GM12878 (cell line): ENCODE results near the gene CASP10. TPM values are rescaled to one million over a fixed set of nuclear protein-coding genes. Genes with fewer than 3 reads are reported as not detected.

ENCODE experiments used
- ATAC-seq: fragments of 200-7000 bp; cut with Tn5 transposase; 3 replicates; pipeline ENCODE4 v1.9.1; 2020; ENCODE audit warnings: mild to moderate bottlenecking, moderate library complexity
- BruUV-seq: library from RNA; stranded (reverse); fragments of 400-500 nt; replicated peaks from 2 replicates; lab custom pipeline; 2021; lab: Mats Ljungman, UMichigan
- CTCF ChIA-PET: fragments of 300-600 bp; sonication (Branson Sonifier 250); formaldehyde crosslinking; extraction: SDS; loops from one replicate; lab custom pipeline; 2021; ENCODE audit warnings: inconsistent platforms; lab: Yijun Ruan, JAX
- POLR2A ChIA-PET: fragments of 350-600 bp; formaldehyde crosslinking; extraction: SDS; loops from one replicate; lab custom pipeline; 2021; ENCODE audit warnings: inconsistent platforms; lab: Charles Lee
- RAD21 ChIA-PET: fragments of 300-600 bp; sonication (Branson Sonifier 250); formaldehyde crosslinking; loops from one replicate; lab custom pipeline; 2023; ENCODE audit warnings: antibody characterized with exemption; ENCODE audit not compliant: unreplicated experiment; lab: Charles Lee
- SMC1A ChIA-PET: fragments of 300-600 bp; sonication (Branson Sonifier 250); formaldehyde crosslinking; loops from one replicate; lab custom pipeline; 2023; ENCODE audit not compliant: unreplicated experiment, uncharacterized antibody; lab: Charles Lee
- DNase-seq: peaks from one replicate; pipeline ENCODE4 v3.0.0-alpha.2; 2011; ENCODE audit warnings: low read depth, low spot score
- FAIRE-seq: peaks from 3 replicates; lab custom pipeline; 2011; peaks lifted over from hg19 to GRCh38; lab: Jason Lieb, UNC
- H2AFZ ChIP-seq: 2 replicates; pipeline ENCODE4 v1.6.0; 2011; ENCODE audit warnings: low read depth, low read length, control low read depth; ENCODE audit not compliant: control insufficient read depth
- H3K27ac ChIP-seq: 2 replicates; pipeline ENCODE4 v1.5.1; 2011; ENCODE audit warnings: control low read depth; ENCODE audit not compliant: control insufficient read depth, insufficient read depth
- H3K27me3 ChIP-seq, 2 experiments: replicated peaks in 1 of 2; 2 replicates each; pipeline versions ENCODE4 v1.6.0 to v1.6.1; 2011; ENCODE audit warnings: low read length in 1 of 2; ENCODE audit not compliant: control insufficient read depth in 2 of 2, insufficient read depth in 2 of 2
- H3K36me3 ChIP-seq, 2 experiments: 2 replicates each; pipeline ENCODE4 v1.5.1; 2011; ENCODE audit warnings: low read length in 1 of 2; ENCODE audit not compliant: control insufficient read depth in 2 of 2, insufficient read depth in 2 of 2
- H3K4me1 ChIP-seq: 2 replicates; pipeline ENCODE4 v1.6.1; 2011; ENCODE audit warnings: mild to moderate bottlenecking, low read length, moderate library complexity, mixed read lengths; ENCODE audit not compliant: control insufficient read depth, insufficient read depth
- H3K4me2 ChIP-seq: 2 replicates; pipeline ENCODE4 v1.6.0; 2011; ENCODE audit warnings: control low read depth; ENCODE audit not compliant: control insufficient read depth, insufficient read depth
- H3K4me3 ChIP-seq: fragments of 200-600 bp; sonication (generic); 2 replicates; pipeline ENCODE4 v1.5.1; 2016
- H3K79me2 ChIP-seq: 2 replicates; pipeline ENCODE4 v1.6.0; 2011; ENCODE audit warnings: low read length; ENCODE audit not compliant: control insufficient read depth, insufficient read depth
- H3K9ac ChIP-seq: 2 replicates; pipeline ENCODE4 v1.8.0; 2011; ENCODE audit warnings: low read length, control low read depth, mixed read lengths; ENCODE audit not compliant: control insufficient read depth, insufficient read depth
- H3K9me3 ChIP-seq: replicated peaks from 3 replicates; pipeline ENCODE4 v1.5.1; 2011; ENCODE audit warnings: mild to moderate bottlenecking, low read length; ENCODE audit not compliant: control insufficient read depth, insufficient read depth
- H4K20me1 ChIP-seq: 2 replicates; pipeline ENCODE4 v1.6.0; 2011; ENCODE audit not compliant: control insufficient read depth, insufficient read depth
- ASH2L ChIP-seq: fragments of 300-600, 200-600 bp; sonication (generic); IDR thresholded peaks from 2 replicates; pipeline ENCODE4 v1.6.1; 2017; ENCODE audit warnings: low read depth, mild to moderate bottlenecking, borderline replicate concordance
- BCLAF1 ChIP-seq: fragments of 450-650 bp; IDR thresholded peaks from 2 replicates; pipeline ENCODE4 v1.6.1; 2017; ENCODE audit warnings: antibody characterized with exemption, mild to moderate bottlenecking, moderate library complexity
- EP300 ChIP-seq, 2 experiments: fragments of 150-350 bp in 1 of 2; IDR thresholded peaks; 2 replicates each; pipeline ENCODE4 v1.6.1; 2011 to 2012; ENCODE audit warnings: low read depth in 2 of 2, low read length in 2 of 2, borderline replicate concordance in 1 of 2, improper control_type of control experiment in 1 of 2, inconsistent platforms in 1 of 2; ENCODE audit not compliant: control insufficient read depth in 1 of 2
- FOXM1 ChIP-seq: IDR thresholded peaks from 2 replicates; pipeline ENCODE4 v1.6.1; 2012; ENCODE audit warnings: low read depth, mild to moderate bottlenecking, inconsistent platforms, low read length, moderate library complexity
- MEF2A ChIP-seq: IDR thresholded peaks from 2 replicates; pipeline ENCODE4 v1.6.1; 2011; ENCODE audit warnings: low read depth, mild to moderate bottlenecking, low read length, moderate library complexity; ENCODE audit not compliant: insufficient read depth
- NFIC ChIP-seq: IDR thresholded peaks from 2 replicates; pipeline ENCODE4 v1.6.1; 2012; ENCODE audit warnings: low read depth, mild to moderate bottlenecking, inconsistent platforms, low read length, moderate library complexity
- NKRF ChIP-seq: fragments of 450-650 bp; conservative IDR thresholded peaks from 2 replicates; pipeline ENCODE4 v1.6.1; 2017; ENCODE audit warnings: mild to moderate bottlenecking, moderate library complexity
- SIX5 ChIP-seq: IDR thresholded peaks from 2 replicates; pipeline ENCODE4 v1.6.1; 2011; ENCODE audit warnings: mild to moderate bottlenecking, low read depth, low read length, moderate library complexity; ENCODE audit not compliant: severe bottlenecking
- SUPT20H ChIP-seq: IDR thresholded peaks from 2 replicates; pipeline ENCODE4 v1.6.1; 2011; ENCODE audit warnings: low read depth, mild to moderate bottlenecking, low read length, moderate library complexity, borderline replicate concordance; ENCODE audit not compliant: control insufficient read depth
- WGBS: methylation state at CpG from one replicate; pipeline ENCODE4 v1.1.6; 2016; ENCODE audit warnings: low lambda C conversion rate; ENCODE audit not compliant: insufficient replicate concordance, insufficient coverage; ENCODE audit errors: missing lambda C conversion rate; 5-methylcytosine and 5-hydroxymethylcytosine counted together
- in situ Hi-C: fragments of 300-500 bp; cut with MboI; formaldehyde crosslinking; loops from 9 replicates; pipeline ENCODE4 v1.14.3; 2018; ENCODE audit warnings: mixed read lengths
- intact Hi-C: fragments of 100-400 bp; cut with micrococcal nuclease; formaldehyde crosslinking; loops from one replicate; pipeline ENCODE4 v1.14.2; 2022; ENCODE audit not compliant: unreplicated experiment
- polyA plus RNA-seq, 11 experiments: library from polyadenylated mRNA; depleted of rRNA in 4 of 11; unstranded in 6 of 11; stranded (reverse) in 5 of 11; fragments of >200 nt; fragmentation: Nextera tagmentation in 4 of 11; fragmentation: Illumina TruSeq in 1 of 11; extraction: Ambion mirVana in 4 of 11; extraction: Trizol in 1 of 11; gene quantifications; 1 replicate in 1 of 11; 2 replicates in 10 of 11; pipeline versions ENCODE4 v1.2.1 to v1.2.3, GENCODE V29; 2011 to 2016; ENCODE audit warnings: inconsistent platforms in 2 of 11, missing spikeins in 2 of 11, low read depth in 1 of 11
- total RNA-seq, 4 experiments: library from RNA; depleted of rRNA in 3 of 4; stranded (reverse); fragments of >200 nt in 3 of 4; fragmentation: Illumina TruSeq in 1 of 4; extraction: Trizol in 1 of 4; gene quantifications; 2 replicates each; pipeline versions ENCODE4 v1.2.1 to v1.2.3, GENCODE V29; 2013 to 2021

CASP10 gene
- total and polyA plus RNA-seq, 10 of the 15 experiments (the other 5 are each of a cell fraction or from before 2014, with no cell fraction given) = 7.2 to 14.1 (median 10.8) TPM

- ATAC-seq (no peak), DNase-seq (no peak), FAIRE-seq (no peak)
- H3K9me3 ChIP-seq = no peaks in the 10 kb centered on the region; the same call in 2 of the 3 replicates
- TF ChIP-seq SIX5 (no peak), ASH2L (no peak), FOXM1 (no peak), NFIC (no peak), BCLAF1 (no peak), SUPT20H (no peak), EP300 (IDR thresholded peaks at IDR 0.05; ENCODE audit: borderline replicate concordance in 1 of 2, control insufficient read depth in 1 of 2, low read depth in 2 of 2, low read length in 2 of 2) (no peak), MEF2A (no peak), NKRF (no peak)
- SMC1A ChIA-PET = interaction anchor here (0.8 to 6.6 kb wide), 10 partner anchors 9 to 127 kb away, joined by 3 to 86 read pairs (median 4); partner anchors contain the start of gene CASP10
- no peaks in the 10 kb centered on the region for H3K79me2 ChIP-seq
- H3K4me2 ChIP-seq = no peak overlapping the region
- peaks cover 3% of the 10 kb centered on the region; the same call in 1 of the 2 replicates for H4K20me1 ChIP-seq
- RAD21 ChIA-PET = interaction anchor here (1.2 to 2.8 kb wide), 5 partner anchors 9 to 37 kb away, joined by 3 to 33 read pairs (median 4); partner anchors contain the start of gene CASP10
- BruUV-seq = no TSS peak
- peaks cover 12% of the 10 kb centered on the region; the same call in 1 of the 2 replicates for H3K4me1 ChIP-seq
- CTCF ChIA-PET = interaction anchor here (0.8 to 7.2 kb wide), 10 partner anchors 8 to 37 kb away, joined by 3 to 85 read pairs (median 4); partner anchors contain the start of gene CASP10
- POLR2A ChIA-PET = interaction anchor here (0.8 to 1.1 kb wide), 2 partner anchors 13 to 16 kb away, joined by 3 to 4 read pairs; partner anchors contain the start of gene CASP10
- WGBS = 90% methylated on average over 3 of the region's 3 CpGs
- H2AFZ ChIP-seq = no peak overlapping the region
- H3K9ac ChIP-seq = no peak overlapping the region
- in situ Hi-C loops = no loop called here
- no peaks in the 10 kb centered on the region for H3K27me3 ChIP-seq
- intact Hi-C loops = no loop called here
- H3K27ac ChIP-seq = no peak overlapping the region
- no peak overlapping the region for H3K4me3 ChIP-seq
- H3K36me3 ChIP-seq = no peaks in the 10 kb centered on the region; a peak in 3 of 4 replicates
These were observed 13.1 kb downstream of the CASP10 start for GRCh38 chr2:201196003-201196402.
